ENCODE results near the gene DHRS3.

Gene DHRS3

GRCh38 chr1:12530462-12531178, 87.4 kb downstream of the DHRS3 start:
- Histone ChIP-seq H3K27ac (no peak overlapping the region), H3K36me3 (no peaks in the 10 kb centered on the region), H3K9me3 (no peaks in the 10 kb centered on the region), H3K27me3 (no peaks in the 10 kb centered on the region), H3K4me1 (ENCODE audit: control insufficient read depth in 1 of 2, insufficient read depth in 1 of 2, low read depth in 1 of 2, low read length in 1 of 2) (peaks cover 0 to under 1% of the 10 kb centered on the region in 2 experiments), H3K4me3 (ENCODE audit: low read depth in 1 of 2, low read length in 1 of 2) (no peak overlapping the region)
- no peak for TF ChIP-seq CTCF (IDR thresholded peaks at IDR 0.05)

GRCh38 chr1:12529640-12530174, 88.3 kb downstream of the DHRS3 start:
- Histone ChIP-seq H3K9me3 (no peaks in the 10 kb centered on the region), H3K36me3 (no peaks in the 10 kb centered on the region)

GRCh38 chr1:12528021-12528852, 89.8 kb downstream of the DHRS3 start:
- Histone ChIP-seq H3K4me3 (ENCODE audit: low read depth in 1 of 2, low read length in 1 of 2) (no peak overlapping the region), H3K27me3 (no peaks in the 10 kb centered on the region), H3K36me3 (no peaks in the 10 kb centered on the region), H3K27ac (no peak overlapping the region), H3K9me3 (no peaks in the 10 kb centered on the region), H3K4me1 (ENCODE audit: control insufficient read depth in 1 of 2, insufficient read depth in 1 of 2, low read depth in 1 of 2, low read length in 1 of 2) (peaks cover 0 to 3% of the 10 kb centered on the region in 2 experiments)
- no peak for TF ChIP-seq CTCF (IDR thresholded peaks at IDR 0.05)

More at GRCh38 chr1:12529640-12530174, 88.3 kb downstream of the DHRS3 start:
- H3K27me3 ChIP-seq = no peaks in the 10 kb centered on the region
- H3K4me1 ChIP-seq (ENCODE audit: control insufficient read depth in 1 of 2, insufficient read depth in 1 of 2, low read depth in 1 of 2, low read length in 1 of 2) = peaks cover 0 to 3% of the 10 kb centered on the region in 2 experiments
- H3K4me3 ChIP-seq (ENCODE audit: low read depth in 1 of 2, low read length in 1 of 2) = no peak overlapping the region
- TF ChIP-seq CTCF (IDR thresholded peaks at IDR 0.05) = no peak
- no peak overlapping the region for H3K27ac ChIP-seq

GRCh38 chr1:12527564-12527963, 90.4 kb downstream of the DHRS3 start:
- no peak for TF ChIP-seq CTCF (IDR thresholded peaks at IDR 0.05)
- H3K4me3 ChIP-seq (ENCODE audit: low read depth in 1 of 2, low read length in 1 of 2) = no peak overlapping the region
- H3K36me3 ChIP-seq = no peaks in the 10 kb centered on the region
- H3K27ac ChIP-seq = no peak overlapping the region
- H3K27me3 ChIP-seq = no peaks in the 10 kb centered on the region
- H3K4me1 ChIP-seq (ENCODE audit: control insufficient read depth in 1 of 2, insufficient read depth in 1 of 2, low read depth in 1 of 2, low read length in 1 of 2) = peaks cover 0 to 3% of the 10 kb centered on the region in 2 experiments
- H3K9me3 ChIP-seq = no peaks in the 10 kb centered on the region

GRCh38 chr1:12525311-12526181, 92.5 kb downstream of the DHRS3 start:
- Histone ChIP-seq H3K27ac (no peak overlapping the region), H3K9me3 (no peaks in the 10 kb centered on the region), H3K4me1 (ENCODE audit: control insufficient read depth in 1 of 2, insufficient read depth in 1 of 2, low read depth in 1 of 2, low read length in 1 of 2) (peaks cover 0 to 3% of the 10 kb centered on the region in 2 experiments), H3K27me3 (no peaks in the 10 kb centered on the region), H3K36me3 (no peaks in the 10 kb centered on the region), H3K4me3 (ENCODE audit: low read depth in 1 of 2, low read length in 1 of 2) (no peak overlapping the region)
- no peak for TF ChIP-seq CTCF (IDR thresholded peaks at IDR 0.05)

Data from neutrophil (primary cell).